WTC11 (cell line): ENCODE results near the gene SULF2. TPM values are rescaled to one million over a fixed set of nuclear protein-coding genes. Genes with fewer than 3 reads are reported as not detected.
"Not testable (repeated sequence)": the region's sequence is repeated elsewhere in the genome, so short reads cannot be mapped to it uniquely, and the experiment has no call there.

ENCODE experiments used
- ATAC-seq: fragments of 200-7000 bp; cut with Tn5 transposase; 2 replicates; pipeline ENCODE4 v1.10.0; 2021; ENCODE audit warnings: mild to moderate bottlenecking, moderate library complexity
- CTCF ChIA-PET: fragments of 300-600 bp; sonication (Branson Sonifier 250); formaldehyde crosslinking; loops from one replicate; lab custom pipeline; 2021; ENCODE audit warnings: antibody characterized with exemption; lab: Charles Lee
- POLR2A ChIA-PET: fragments of 350-600 bp; sonication (Branson Sonifier 250); formaldehyde crosslinking; loops from one replicate; lab custom pipeline; 2021; ENCODE audit warnings: antibody characterized with exemption; lab: Charles Lee
- DNase-seq: peaks from one replicate; pipeline ENCODE4 v3.0.0; 2021; ENCODE audit warnings: low spot score
- H3K27ac Mint-ChIP-seq: 2 replicates; pipeline ENCODE4 v1.8.0; 2021; ENCODE audit warnings: mixed read lengths
- H3K27me3 Mint-ChIP-seq: 2 replicates; pipeline ENCODE4 v1.8.0; 2021; ENCODE audit warnings: low read depth, mild to moderate bottlenecking, moderate library complexity, mixed read lengths
- H3K36me3 Mint-ChIP-seq: 2 replicates; pipeline ENCODE4 v1.8.0; 2021; ENCODE audit warnings: mixed read lengths
- H3K4me1 Mint-ChIP-seq: 2 replicates; pipeline ENCODE4 v1.8.0; 2022; ENCODE audit warnings: mixed read lengths
- H3K4me3 Mint-ChIP-seq: 2 replicates; pipeline ENCODE4 v1.8.0; 2021; ENCODE audit warnings: mild to moderate bottlenecking, moderate library complexity, mixed read lengths
- H3K9me3 Mint-ChIP-seq: 2 replicates; pipeline ENCODE4 v1.8.0; 2021; ENCODE audit warnings: mixed read lengths
- AR ChIP-seq: fragments of 250-450 bp; sonication (Bioruptor Pico); IDR thresholded peaks from 2 replicates; pipeline ENCODE4 v1.9.0; 2021; ENCODE audit warnings: mild to moderate bottlenecking
- CBFB ChIP-seq: sonication (generic); formaldehyde crosslinking; IDR thresholded peaks from 2 replicates; pipeline ENCODE4 v1.8.1; 2022; ENCODE audit warnings: mild to moderate bottlenecking, low read depth, missing genetic modification reagents
- CREM ChIP-seq: sonication (generic); formaldehyde crosslinking; IDR thresholded peaks from 2 replicates; pipeline ENCODE4 v1.8.1; 2022; ENCODE audit warnings: mild to moderate bottlenecking, missing genetic modification reagents, moderate library complexity
- E2F5 ChIP-seq: sonication (generic); formaldehyde crosslinking; IDR thresholded peaks from 2 replicates; pipeline ENCODE4 v1.8.1; 2022; ENCODE audit warnings: mild to moderate bottlenecking, moderate library complexity, missing genetic modification reagents
- ERG ChIP-seq: fragments of 250-450 bp; sonication (Bioruptor Pico); IDR thresholded peaks from 2 replicates; pipeline ENCODE4 v1.8.0; 2021; ENCODE audit warnings: mild to moderate bottlenecking
- FOXP1 ChIP-seq: sonication (generic); formaldehyde crosslinking; IDR thresholded peaks from 2 replicates; pipeline ENCODE4 v1.8.0; 2022; ENCODE audit warnings: missing genetic modification reagents, mild to moderate bottlenecking, moderate library complexity, borderline replicate concordance
- JAZF1 ChIP-seq: fragments of 250-450 bp; sonication (Bioruptor Pico); IDR thresholded peaks from 2 replicates; pipeline ENCODE4 v1.9.0; 2021; ENCODE audit warnings: moderate library complexity, mild to moderate bottlenecking, inconsistent platforms
- NFATC4 ChIP-seq: fragments of 250-450 bp; sonication (Bioruptor Pico); IDR thresholded peaks from 2 replicates; pipeline ENCODE4 v1.9.0; 2021; ENCODE audit warnings: mild to moderate bottlenecking
- NFYB ChIP-seq: sonication (generic); formaldehyde crosslinking; conservative IDR thresholded peaks from 2 replicates; pipeline ENCODE4 v1.8.0; 2022; ENCODE audit warnings: low read depth, missing genetic modification reagents
- NR3C1 ChIP-seq: sonication (generic); formaldehyde crosslinking; conservative IDR thresholded peaks from 2 replicates; pipeline ENCODE4 v1.8.1; 2023; ENCODE audit warnings: low read depth, mild to moderate bottlenecking, missing genetic modification reagents
- ZNF263 ChIP-seq: sonication (generic); formaldehyde crosslinking; IDR thresholded peaks from 2 replicates; pipeline ENCODE4 v1.8.1; 2022; ENCODE audit warnings: low read depth, mild to moderate bottlenecking, moderate library complexity, missing genetic modification reagents
- total RNA-seq: library from RNA; stranded (reverse); gene quantifications from 3 replicates; pipeline ENCODE4 v1.2.3, GENCODE V29; 2021
- TF ChIP-seq, protein P1 (sequence below): fragments of 250-450 bp; sonication (Bioruptor Pico); IDR thresholded peaks from 2 replicates; pipeline ENCODE4 v1.9.0; 2021; ENCODE audit warnings: mild to moderate bottlenecking
- TF ChIP-seq, protein P2 (sequence below): sonication (generic); formaldehyde crosslinking; IDR thresholded peaks from 2 replicates; pipeline ENCODE4 v1.8.1; 2023; ENCODE audit warnings: mild to moderate bottlenecking, moderate library complexity, missing genetic modification reagents
- TF ChIP-seq, protein P3 (sequence below): sonication (generic); formaldehyde crosslinking; IDR thresholded peaks from 2 replicates; pipeline ENCODE4 v1.8.1; 2023; ENCODE audit warnings: mild to moderate bottlenecking, missing genetic modification reagents, moderate library complexity

Gene SULF2
- total RNA-seq, 1 experiment from 2014 or later: 36.0 TPM

- Mint-ChIP-seq H3K36me3 (no peaks in the 10 kb centered on the region), H3K9me3 (peaks cover 13% of the 10 kb centered on the region), H3K4me3 (no peak overlapping the region), H3K4me1 (peaks cover 14% of the 10 kb centered on the region)
- no peak for TF ChIP-seq ERG (CRISPR knock-in tag)
- no peak for TF ChIP-seq FOXP1
- TF ChIP-seq NFATC4 (CRISPR knock-in tag): no peak
- TF ChIP-seq, protein P1, sequence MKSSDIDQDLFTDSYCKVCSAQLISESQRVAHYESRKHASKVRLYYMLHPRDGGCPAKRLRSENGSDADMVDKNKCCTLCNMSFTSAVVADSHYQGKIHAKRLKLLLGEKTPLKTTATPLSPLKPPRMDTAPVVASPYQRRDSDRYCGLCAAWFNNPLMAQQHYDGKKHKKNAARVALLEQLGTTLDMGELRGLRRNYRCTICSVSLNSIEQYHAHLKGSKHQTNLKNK (CRISPR knock-in tag): no peak
- TF ChIP-seq AR (CRISPR knock-in tag): no peak
- no peak for TF ChIP-seq JAZF1 (CRISPR knock-in tag)
- TF ChIP-seq NR3C1 (CRISPR knock-in tag): no peak
- TF ChIP-seq, protein P2, sequence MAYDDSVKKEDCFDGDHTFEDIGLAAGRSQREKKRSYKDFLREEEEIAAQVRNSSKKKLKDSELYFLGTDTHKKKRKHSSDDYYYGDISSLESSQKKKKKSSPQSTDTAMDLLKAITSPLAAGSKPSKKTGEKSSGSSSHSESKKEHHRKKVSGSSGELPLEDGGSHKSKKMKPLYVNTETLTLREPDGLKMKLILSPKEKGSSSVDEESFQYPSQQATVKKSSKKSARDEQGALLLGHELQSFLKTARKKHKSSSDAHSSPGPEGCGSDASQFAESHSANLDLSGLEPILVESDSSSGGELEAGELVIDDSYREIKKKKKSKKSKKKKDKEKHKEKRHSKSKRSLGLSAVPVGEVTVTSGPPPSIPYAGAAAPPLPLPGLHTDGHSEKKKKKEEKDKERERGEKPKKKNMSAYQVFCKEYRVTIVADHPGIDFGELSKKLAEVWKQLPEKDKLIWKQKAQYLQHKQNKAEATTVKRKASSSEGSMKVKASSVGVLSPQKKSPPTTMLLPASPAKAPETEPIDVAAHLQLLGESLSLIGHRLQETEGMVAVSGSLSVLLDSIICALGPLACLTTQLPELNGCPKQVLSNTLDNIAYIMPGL (CRISPR knock-in tag): no peak
- TF ChIP-seq NFYB (CRISPR knock-in tag): no peak
- TF ChIP-seq CREM: no peak
- TF ChIP-seq ZNF263: no peak
- TF ChIP-seq, all 79 proteins: peak for 0
- ATAC-seq: no peak
- CTCF ChIA-PET: interaction anchor here (1.0 kb wide), 2 partner anchors 24 to 85 kb away, joined by 4 to 5 read pairs; no protein-coding TSS in a partner anchor
- POLR2A ChIA-PET: no interaction called here
- Mint-ChIP-seq H3K27ac (no peak overlapping the region), H3K27me3 (peaks cover 28% of the 10 kb centered on the region)
- peak; percentile 3 for DNase-seq
Observed at GRCh38 chr20:47810116-47810677, 24.9 kb upstream of the SULF2 start.

GRCh38 chr20:47809161-47809960 lies 24.1 kb upstream of the SULF2 start:
- peaks cover 30% of the 10 kb centered on the region for H3K27me3 Mint-ChIP-seq
- peaks cover 21% of the 10 kb centered on the region for H3K4me1 Mint-ChIP-seq
- ATAC-seq (peak; percentile 67), DNase-seq (peak; percentile 16)
- peaks cover 7% of the 10 kb centered on the region for H3K9me3 Mint-ChIP-seq
- POLR2A ChIA-PET: no interaction called here
- H3K4me3 Mint-ChIP-seq: no peak overlapping the region
- TF ChIP-seq, protein P3, sequence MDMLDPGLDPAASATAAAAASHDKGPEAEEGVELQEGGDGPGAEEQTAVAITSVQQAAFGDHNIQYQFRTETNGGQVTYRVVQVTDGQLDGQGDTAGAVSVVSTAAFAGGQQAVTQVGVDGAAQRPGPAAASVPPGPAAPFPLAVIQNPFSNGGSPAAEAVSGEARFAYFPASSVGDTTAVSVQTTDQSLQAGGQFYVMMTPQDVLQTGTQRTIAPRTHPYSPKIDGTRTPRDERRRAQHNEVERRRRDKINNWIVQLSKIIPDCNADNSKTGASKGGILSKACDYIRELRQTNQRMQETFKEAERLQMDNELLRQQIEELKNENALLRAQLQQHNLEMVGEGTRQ (CRISPR knock-in tag): no peak
- H3K36me3 Mint-ChIP-seq: no peaks in the 10 kb centered on the region
- CTCF ChIA-PET: interaction anchor here (0.6 to 1.0 kb wide), 4 partner anchors 23 to 813 kb away, joined by 3 to 5 read pairs (median 4); no protein-coding TSS in a partner anchor
- H3K27ac Mint-ChIP-seq: no peak overlapping the region

DNA sequence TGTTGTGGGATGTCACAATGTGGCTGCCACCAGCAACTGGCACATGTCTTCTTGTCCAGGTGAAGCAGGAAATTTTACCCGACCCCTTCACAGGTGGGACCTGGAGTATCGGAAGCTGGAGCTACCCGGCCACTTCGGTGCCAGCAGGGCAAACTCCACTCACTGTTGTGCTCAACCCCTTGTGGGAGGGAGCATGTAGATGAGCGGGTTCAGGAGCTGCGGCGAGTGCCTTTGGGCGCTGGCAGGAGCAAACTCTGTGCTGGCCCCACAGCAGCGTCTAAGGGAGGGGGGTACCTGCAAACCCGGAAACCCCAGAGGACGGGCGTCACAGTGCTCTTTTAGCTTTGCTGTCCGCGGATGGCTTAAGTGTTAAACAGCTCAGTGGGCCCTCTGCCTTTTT lies 20.7 kb upstream of the SULF2 start:
- no peak overlapping the region for H3K27ac Mint-ChIP-seq
- peaks cover 32% of the 10 kb centered on the region for H3K4me1 Mint-ChIP-seq
- no peak for TF ChIP-seq E2F5 (CRISPR knock-in tag)
- TF ChIP-seq FOXP1: 0 out of 2 replicates have a peak, but pooled peaks have one; percentile 47
- no peak for TF ChIP-seq CBFB (CRISPR knock-in tag)
- ChIA-PET POLR2A (no interaction called here), CTCF (interaction anchor here (1.8 kb wide), 1 partner anchor 49 kb away, joined by 5 read pairs; no protein-coding TSS in a partner anchor)
- no peaks in the 10 kb centered on the region for H3K9me3 Mint-ChIP-seq
- H3K36me3 Mint-ChIP-seq: no peaks in the 10 kb centered on the region
- DNase-seq (no peak), ATAC-seq (no peak)
- no peak overlapping the region for H3K4me3 Mint-ChIP-seq
- peaks cover 47% of the 10 kb centered on the region for H3K27me3 Mint-ChIP-seq

GRCh38 chr20:47804972-47805371 lies 19.7 kb upstream of the SULF2 start:
- H3K36me3 Mint-ChIP-seq, DNase-seq, H3K4me3 Mint-ChIP-seq, H3K27ac Mint-ChIP-seq, H3K9me3 Mint-ChIP-seq, ATAC-seq: not testable (repeated sequence)
- peaks cover 32% of the 10 kb centered on the region for H3K4me1 Mint-ChIP-seq
- peaks cover 47% of the 10 kb centered on the region for H3K27me3 Mint-ChIP-seq
- CTCF ChIA-PET: interaction anchor here (1.8 kb wide), 1 partner anchor 50 kb away, joined by 5 read pairs; no protein-coding TSS in a partner anchor
- POLR2A ChIA-PET: interaction anchor here (0.6 kb wide), 1 partner anchor 79 kb away, joined by 4 read pairs; no protein-coding TSS in a partner anchor
